ENCODE data around the gene AFAP1. TPM values are rescaled to one million over a fixed set of nuclear protein-coding genes. Genes with fewer than 3 reads are reported as not detected.

The AFAP1 gene
- total and polyA plus RNA-seq, 2 donors (not counting 3 experiments of a cell fraction or from before 2014, with no cell fraction given), result 32.3 to 103 TPM

GRCh38 chr4:7713757-7714156 lies 225.9 kb downstream of the AFAP1 start:
- Histone ChIP-seq H3K9me1 (replicated peaks; ENCODE audit: control insufficient read depth, extremely low read depth, insufficient read depth, low read length) (no peaks in the 10 kb centered on the region), H2AFZ (ENCODE audit: low read depth, low read length) (no peak overlapping the region), H3K27ac (ENCODE audit: insufficient read depth, low read depth, low read length) (no peak overlapping the region), H4K20me1 (replicated peaks; ENCODE audit: control insufficient read depth, extremely low read depth, insufficient read depth, low read length) (no peaks in the 10 kb centered on the region), H3K4me2 (ENCODE audit: insufficient read depth, low read length) (no peak overlapping the region), H3K9me3 (replicated peaks; ENCODE audit: control insufficient read depth, insufficient read depth, low read length) (no peaks in the 10 kb centered on the region), H3K27me3 (ENCODE audit: control insufficient read depth in 2 of 2, insufficient read depth in 2 of 2, low read length in 2 of 2) (peaks cover 0 to 1% of the 10 kb centered on the region in 2 experiments), H3K79me2 (ENCODE audit: control insufficient read depth, insufficient read depth, low read length) (no peaks in the 10 kb centered on the region), H3K4me1 (ENCODE audit: control insufficient read depth, extremely low read depth, insufficient read depth, low read length) (no peaks in the 10 kb centered on the region), H3K4me3 (replicated peaks in 1 of 3; ENCODE audit: insufficient read depth in 1 of 3, low read depth in 1 of 3, low read length in 3 of 3) (no peak overlapping the region), H3K36me3 (ENCODE audit: control insufficient read depth in 2 of 2, extremely low read depth in 1 of 2, insufficient read depth in 2 of 2, low read length in 2 of 2) (no peaks in the 10 kb centered on the region), H3K9ac (replicated peaks; ENCODE audit: extremely low read depth, insufficient read depth, low read length) (no peak overlapping the region)
- no TSS peak for BruUV-seq (replicated peaks)
- FAIRE-seq (no peak), DNase-seq (ENCODE audit: low read depth, low spot score) (no peak)
- ChIA-PET POLR2A (no interaction called here), CTCF (no interaction called here)
- dilution Hi-C loops (cut with MboI; ENCODE audit: extremely low pct_ligation_motif_present, low sequenced_read_pairs) (no loop called here), intact Hi-C loops (cut with micrococcal nuclease) (loop anchor here (10.0 kb wide), 1 partner anchor 189 kb away; no protein-coding TSS in a partner anchor)
- no peak for TF ChIP-seq MYC (IDR thresholded peaks at IDR 0.05; ENCODE audit: low read depth, low read length)

- Histone ChIP-seq H3K27ac (ENCODE audit: insufficient read depth, low read depth, low read length) (no peak overlapping the region), H3K27me3 (ENCODE audit: control insufficient read depth in 2 of 2, insufficient read depth in 2 of 2, low read length in 2 of 2) (no peaks in the 10 kb centered on the region), H3K9me3 (replicated peaks; ENCODE audit: control insufficient read depth, insufficient read depth, low read length) (no peaks in the 10 kb centered on the region), H4K20me1 (replicated peaks; ENCODE audit: control insufficient read depth, extremely low read depth, insufficient read depth, low read length) (no peaks in the 10 kb centered on the region), H3K4me2 (ENCODE audit: insufficient read depth, low read length) (no peak overlapping the region), H3K4me1 (ENCODE audit: control insufficient read depth, extremely low read depth, insufficient read depth, low read length) (no peaks in the 10 kb centered on the region), H3K79me2 (ENCODE audit: control insufficient read depth, insufficient read depth, low read length) (no peaks in the 10 kb centered on the region), H3K4me3 (replicated peaks in 1 of 3; ENCODE audit: insufficient read depth in 1 of 3, low read depth in 1 of 3, low read length in 3 of 3) (no peak overlapping the region), H3K9me1 (replicated peaks; ENCODE audit: control insufficient read depth, extremely low read depth, insufficient read depth, low read length) (no peaks in the 10 kb centered on the region), H3K9ac (replicated peaks; ENCODE audit: extremely low read depth, insufficient read depth, low read length) (no peak overlapping the region), H2AFZ (ENCODE audit: low read depth, low read length) (no peak overlapping the region), H3K36me3 (ENCODE audit: control insufficient read depth in 2 of 2, extremely low read depth in 1 of 2, insufficient read depth in 2 of 2, low read length in 2 of 2) (no peaks in the 10 kb centered on the region)
- TF ChIP-seq POLR2A (IDR thresholded peaks at IDR 0.05; ENCODE audit: low read depth, low read length) (no peak), JUN (IDR thresholded peaks at IDR 0.05; ENCODE audit: borderline replicate concordance, insufficient read depth, insufficient read length, low read depth) (no peak), POLR2AphosphoS5 (IDR thresholded peaks at IDR 0.05; ENCODE audit: insufficient read depth, low read depth, low read length) (no peak)
- TF ChIP-seq, protein P1, sequence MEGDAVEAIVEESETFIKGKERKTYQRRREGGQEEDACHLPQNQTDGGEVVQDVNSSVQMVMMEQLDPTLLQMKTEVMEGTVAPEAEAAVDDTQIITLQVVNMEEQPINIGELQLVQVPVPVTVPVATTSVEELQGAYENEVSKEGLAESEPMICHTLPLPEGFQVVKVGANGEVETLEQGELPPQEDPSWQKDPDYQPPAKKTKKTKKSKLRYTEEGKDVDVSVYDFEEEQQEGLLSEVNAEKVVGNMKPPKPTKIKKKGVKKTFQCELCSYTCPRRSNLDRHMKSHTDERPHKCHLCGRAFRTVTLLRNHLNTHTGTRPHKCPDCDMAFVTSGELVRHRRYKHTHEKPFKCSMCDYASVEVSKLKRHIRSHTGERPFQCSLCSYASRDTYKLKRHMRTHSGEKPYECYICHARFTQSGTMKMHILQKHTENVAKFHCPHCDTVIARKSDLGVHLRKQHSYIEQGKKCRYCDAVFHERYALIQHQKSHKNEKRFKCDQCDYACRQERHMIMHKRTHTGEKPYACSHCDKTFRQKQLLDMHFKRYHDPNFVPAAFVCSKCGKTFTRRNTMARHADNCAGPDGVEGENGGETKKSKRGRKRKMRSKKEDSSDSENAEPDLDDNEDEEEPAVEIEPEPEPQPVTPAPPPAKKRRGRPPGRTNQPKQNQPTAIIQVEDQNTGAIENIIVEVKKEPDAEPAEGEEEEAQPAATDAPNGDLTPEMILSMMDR (IDR thresholded peaks at IDR 0.05; ENCODE audit: extremely low read depth in 1 of 2, insufficient read depth in 1 of 2, low read depth in 1 of 2, low read length in 2 of 2), result no peak
- no TSS peak for BruUV-seq (replicated peaks)
- FAIRE-seq (no peak), DNase-seq (ENCODE audit: low read depth, low spot score) (no peak)
- ChIA-PET POLR2A (no interaction called here), CTCF (no interaction called here)
- dilution Hi-C loops (cut with MboI; ENCODE audit: extremely low pct_ligation_motif_present, low sequenced_read_pairs) (no loop called here), intact Hi-C loops (cut with micrococcal nuclease) (loop anchor here (10.0 kb wide), 1 partner anchor 187 kb away; no protein-coding TSS in a partner anchor)
Observed at GRCh38 chr4:7712021-7712671, 227.5 kb downstream of the AFAP1 start.
